SK-N-MC (cell line): ENCODE results near the gene TNFRSF1A.

Experiments
- EZH2 ChIP-seq: fragments of 200-600 bp; sonication (generic); IDR thresholded peaks from one replicate; pipeline ENCODE4 v1.6.1; 2017; ENCODE audit warnings: antibody characterized with exemption
- POLR2AphosphoS5 ChIP-seq: IDR thresholded peaks from 2 replicates; pipeline ENCODE4 v1.6.1; 2012; ENCODE audit warnings: mild to moderate bottlenecking, low read depth, low read length, borderline replicate concordance

DNA sequence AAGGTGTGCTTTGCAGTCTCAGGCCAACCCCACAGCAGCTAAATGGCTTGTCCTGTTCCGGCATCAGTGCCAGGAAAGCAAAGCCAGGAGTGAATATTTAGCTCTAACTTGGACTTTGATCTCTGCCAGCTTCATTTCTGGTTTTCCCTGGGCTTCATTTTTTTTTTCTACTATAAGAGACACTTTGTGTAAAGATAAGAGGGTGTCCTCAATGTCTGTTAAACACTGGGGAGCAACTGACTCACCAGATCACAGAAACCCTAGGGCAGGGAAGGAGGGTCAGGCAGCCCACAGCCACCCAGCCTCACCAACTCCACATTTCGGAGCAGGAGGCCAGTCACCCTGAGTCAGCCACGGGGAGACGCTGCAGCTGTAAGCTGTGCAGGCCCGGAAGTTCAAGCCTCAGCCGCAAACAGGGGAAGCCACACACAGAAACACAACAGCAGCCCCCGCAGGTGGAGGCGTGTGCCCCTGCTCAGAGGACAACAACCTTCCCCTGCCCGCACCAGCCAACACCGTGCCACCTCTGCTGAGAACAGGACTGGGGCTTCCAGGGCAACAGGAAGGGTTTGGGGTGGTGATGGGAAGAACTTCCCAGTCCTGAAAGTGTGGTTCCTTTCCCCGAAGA lies 6.3 kb downstream of the TNFRSF1A start:
- no peak for TF ChIP-seq EZH2
- no peak; the same call in 1 of the 2 replicates for TF ChIP-seq POLR2AphosphoS5
